Measurements from ENCODE around the gene SOX1. TPM values are rescaled to one million over a fixed set of nuclear protein-coding genes. Genes with fewer than 3 reads are reported as not detected.

Gene SOX1
- total RNA-seq, 1 donor from 2014 or later, result 3.3 TPM

GRCh38 chr13:112059457-112060281 is 7.3 kb upstream of the SOX1 start:
- Histone ChIP-seq H3K27me3 (peaks cover 100% of the 10 kb centered on the region), H2AFZ (replicated peaks) (no peak overlapping the region), H3K79me2 (ENCODE audit: low read depth) (no peaks in the 10 kb centered on the region), H3K36me3 (no peaks in the 10 kb centered on the region), H3K4me1 (peaks cover 58% of the 10 kb centered on the region), H3K9me3 (ENCODE audit: low read depth) (no peaks in the 10 kb centered on the region), H3F3A (ENCODE audit: low read depth) (peaks cover 50% of the 10 kb centered on the region), H3K4me2 (no peak overlapping the region), H3K4me3 (no peak overlapping the region), H3K9ac (no peak overlapping the region), H3K27ac (no peak overlapping the region), H4K20me1 (ENCODE audit: low read depth) (peaks cover 77% of the 10 kb centered on the region)
- Mint-ChIP-seq H3K4me1 (peaks cover 61% of the 10 kb centered on the region), H3K27me3 (ENCODE audit: insufficient read depth, low read depth) (peaks cover 78% of the 10 kb centered on the region), H3K9me3 (no peaks in the 10 kb centered on the region), H3K4me3 (peak overlapping the region; percentile 19), H3K27ac (no peak overlapping the region), H3K36me3 (no peaks in the 10 kb centered on the region)
- TF ChIP-seq EZH2 (IDR thresholded peaks at IDR 0.05), result no peak
- peak; percentile 19 for TF ChIP-seq EZH2phosphoT487 (IDR thresholded peaks at IDR 0.05)
- no peak for TF ChIP-seq CTCF (IDR thresholded peaks at IDR 0.05)
- DNase-seq (ENCODE audit: low spot score), result peak; percentile 63

- Histone ChIP-seq H3K9ac (no peak overlapping the region), H3K36me3 (no peaks in the 10 kb centered on the region), H3K27ac (no peak overlapping the region), H3K27me3 (peaks cover 100% of the 10 kb centered on the region), H4K20me1 (ENCODE audit: low read depth) (peaks cover 73% of the 10 kb centered on the region), H2AFZ (replicated peaks) (no peak overlapping the region), H3K79me2 (ENCODE audit: low read depth) (no peaks in the 10 kb centered on the region), H3K9me3 (ENCODE audit: low read depth) (no peaks in the 10 kb centered on the region), H3F3A (ENCODE audit: low read depth) (peaks cover 43% of the 10 kb centered on the region), H3K4me3 (peak overlapping the region; percentile 38), H3K4me1 (peaks cover 52% of the 10 kb centered on the region), H3K4me2 (peak overlapping the region; percentile 75)
- H3K4me1 Mint-ChIP-seq, result peaks cover 59% of the 10 kb centered on the region
- DNase-seq (ENCODE audit: low spot score), result no peak
- peak overlapping the region; percentile 11 for H3K4me3 Mint-ChIP-seq
- no peaks in the 10 kb centered on the region for H3K9me3 Mint-ChIP-seq
- no peak overlapping the region for H3K27ac Mint-ChIP-seq
- H3K27me3 Mint-ChIP-seq (ENCODE audit: insufficient read depth, low read depth), result peaks cover 76% of the 10 kb centered on the region
- no peaks in the 10 kb centered on the region for H3K36me3 Mint-ChIP-seq
- TF ChIP-seq EZH2 (IDR thresholded peaks at IDR 0.05) (no peak), CTCF (IDR thresholded peaks at IDR 0.05) (no peak), EZH2phosphoT487 (IDR thresholded peaks at IDR 0.05) (no peak)
Observed at GRCh38 chr13:112060282-112060830, 6.6 kb upstream of the SOX1 start.

- no peak overlapping the region for H3K27ac Mint-ChIP-seq
- no peak overlapping the region for H3K27ac ChIP-seq
- H3K4me1 Mint-ChIP-seq, result peaks cover 65% of the 10 kb centered on the region
- no peak overlapping the region for H2AFZ ChIP-seq (replicated peaks)
- no peaks in the 10 kb centered on the region for H3K9me3 Mint-ChIP-seq
- H3K4me3 ChIP-seq, result peak overlapping the region; percentile 38
- H3K4me3 Mint-ChIP-seq, result peak overlapping the region; percentile 63
- TF ChIP-seq EZH2 (IDR thresholded peaks at IDR 0.05) (no peak), EZH2phosphoT487 (IDR thresholded peaks at IDR 0.05) (peak; percentile 81)
- peaks cover 73% of the 10 kb centered on the region for H3K27me3 Mint-ChIP-seq (ENCODE audit: insufficient read depth, low read depth)
- no peaks in the 10 kb centered on the region for H3K36me3 Mint-ChIP-seq
- H4K20me1 ChIP-seq (ENCODE audit: low read depth), result peaks cover 67% of the 10 kb centered on the region
- DNase-seq (ENCODE audit: low spot score), result peak; percentile 71
- H3K36me3 ChIP-seq, result no peaks in the 10 kb centered on the region
- peaks cover 53% of the 10 kb centered on the region for H3K4me1 ChIP-seq
- no peaks in the 10 kb centered on the region for H3K9me3 ChIP-seq (ENCODE audit: low read depth)
- no peaks in the 10 kb centered on the region for H3K79me2 ChIP-seq (ENCODE audit: low read depth)
- H3K4me2 ChIP-seq, result peak overlapping the region; percentile 75
- peaks cover 46% of the 10 kb centered on the region for H3F3A ChIP-seq (ENCODE audit: low read depth)
- H3K9ac ChIP-seq, result no peak overlapping the region
- H3K27me3 ChIP-seq, result peaks cover 100% of the 10 kb centered on the region
Observed at GRCh38 chr13:112060899-112061366, 6.0 kb upstream of the SOX1 start.
